ENCODE data around the gene MZF1.

Gene MZF1

DNA sequence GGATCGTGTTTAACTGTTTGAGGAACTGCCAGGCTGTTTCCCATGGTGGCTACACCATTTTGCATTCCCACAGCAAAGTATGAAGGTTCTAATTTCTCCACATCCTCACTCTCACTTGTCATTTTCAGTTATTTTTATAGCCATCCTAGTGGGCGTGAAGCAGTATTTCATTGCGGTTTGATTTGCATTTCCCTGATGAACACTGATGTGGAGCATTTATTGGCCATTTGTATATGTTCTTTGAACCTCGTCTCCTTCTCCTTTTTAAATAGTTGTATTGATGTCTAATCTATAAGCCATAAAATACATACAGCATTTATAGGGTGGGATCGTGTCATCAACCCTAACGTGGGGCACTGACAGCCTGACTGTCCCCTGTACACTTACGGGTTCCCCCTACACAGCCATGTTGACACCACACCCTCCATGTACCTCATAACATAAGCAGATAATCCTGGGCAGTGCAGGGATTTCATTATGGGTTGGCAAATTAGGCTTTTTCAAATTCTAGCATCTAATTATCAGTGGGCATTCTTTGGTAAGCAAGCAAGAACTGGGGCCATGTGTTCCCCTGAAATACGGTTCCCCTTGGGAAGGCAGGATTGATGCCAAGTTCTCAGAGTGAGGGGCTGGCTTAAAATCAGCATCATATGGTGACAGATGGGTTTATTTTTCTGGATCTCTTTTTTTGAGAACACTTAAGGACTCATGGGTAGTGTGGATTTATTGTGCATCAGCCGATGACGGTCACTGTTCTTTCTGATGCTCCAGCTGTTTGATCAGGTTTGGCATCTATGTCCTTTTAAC lies 41.9 kb downstream of the MZF1 start:
- Histone ChIP-seq H3K4me3 (ENCODE audit: insufficient read depth, low read length, poor library complexity, severe bottlenecking) (no peak overlapping the region), H3K36me3 (ENCODE audit: low read length) (no peaks in the 10 kb centered on the region), H3K4me2 (ENCODE audit: low read depth, low read length, poor library complexity, severe bottlenecking) (no peak overlapping the region), H3F3A (ENCODE audit: insufficient read depth) (no peaks in the 10 kb centered on the region), H3K9ac (ENCODE audit: low read length) (no peak overlapping the region), H3K27ac (ENCODE audit: low read depth, low read length) (no peak overlapping the region), H3K27me3 (ENCODE audit: low read length) (no peaks in the 10 kb centered on the region), H3K9me3 (ENCODE audit: insufficient read depth, low read length) (no peaks in the 10 kb centered on the region), H4K20me1 (ENCODE audit: low read depth, low read length) (no peaks in the 10 kb centered on the region), H3K9me2 (replicated peaks; ENCODE audit: insufficient read depth, low read length) (no peaks in the 10 kb centered on the region), H3K79me2 (ENCODE audit: insufficient read depth, low read length) (no peaks in the 10 kb centered on the region), H2AFZ (ENCODE audit: low read depth, low read length, severe bottlenecking) (no peak overlapping the region)
- TF ChIP-seq, protein P1, sequence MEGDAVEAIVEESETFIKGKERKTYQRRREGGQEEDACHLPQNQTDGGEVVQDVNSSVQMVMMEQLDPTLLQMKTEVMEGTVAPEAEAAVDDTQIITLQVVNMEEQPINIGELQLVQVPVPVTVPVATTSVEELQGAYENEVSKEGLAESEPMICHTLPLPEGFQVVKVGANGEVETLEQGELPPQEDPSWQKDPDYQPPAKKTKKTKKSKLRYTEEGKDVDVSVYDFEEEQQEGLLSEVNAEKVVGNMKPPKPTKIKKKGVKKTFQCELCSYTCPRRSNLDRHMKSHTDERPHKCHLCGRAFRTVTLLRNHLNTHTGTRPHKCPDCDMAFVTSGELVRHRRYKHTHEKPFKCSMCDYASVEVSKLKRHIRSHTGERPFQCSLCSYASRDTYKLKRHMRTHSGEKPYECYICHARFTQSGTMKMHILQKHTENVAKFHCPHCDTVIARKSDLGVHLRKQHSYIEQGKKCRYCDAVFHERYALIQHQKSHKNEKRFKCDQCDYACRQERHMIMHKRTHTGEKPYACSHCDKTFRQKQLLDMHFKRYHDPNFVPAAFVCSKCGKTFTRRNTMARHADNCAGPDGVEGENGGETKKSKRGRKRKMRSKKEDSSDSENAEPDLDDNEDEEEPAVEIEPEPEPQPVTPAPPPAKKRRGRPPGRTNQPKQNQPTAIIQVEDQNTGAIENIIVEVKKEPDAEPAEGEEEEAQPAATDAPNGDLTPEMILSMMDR (IDR thresholded peaks at IDR 0.05; ENCODE audit: insufficient read depth, low read length, poor library complexity, severe bottlenecking) = no peak
- TF ChIP-seq EZH2phosphoT487 (conservative IDR thresholded peaks at IDR 0.05; ENCODE audit: low read length) = no peak

DNA sequence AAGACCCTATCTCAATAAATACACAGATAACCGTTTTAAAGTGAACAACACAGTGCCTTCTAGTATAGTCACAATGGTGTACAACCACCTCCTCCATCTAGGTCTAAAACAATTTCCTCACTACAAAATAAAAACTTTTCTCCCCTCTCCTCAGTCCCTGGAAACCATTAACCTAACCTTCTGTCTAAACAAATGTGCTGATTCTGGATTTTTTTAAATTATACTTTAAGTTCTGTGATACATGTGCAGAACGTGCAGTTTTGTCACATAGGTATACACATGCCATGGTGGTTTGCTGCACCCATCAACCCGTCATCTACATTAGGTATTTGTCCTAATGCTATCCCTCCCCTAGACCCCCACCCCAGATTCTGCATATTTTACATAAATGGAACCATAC lies 43.7 kb downstream of the MZF1 start:
- H3F3A ChIP-seq (ENCODE audit: insufficient read depth) = no peaks in the 10 kb centered on the region
- TF ChIP-seq, protein P1 (IDR thresholded peaks at IDR 0.05; ENCODE audit: insufficient read depth, low read length, poor library complexity, severe bottlenecking) = no peak
- TF ChIP-seq EZH2phosphoT487 (conservative IDR thresholded peaks at IDR 0.05; ENCODE audit: low read length) = no peak
- H4K20me1 ChIP-seq (ENCODE audit: low read depth, low read length) = no peaks in the 10 kb centered on the region
- H3K9me2 ChIP-seq (replicated peaks; ENCODE audit: insufficient read depth, low read length) = no peaks in the 10 kb centered on the region
- no peaks in the 10 kb centered on the region for H3K27me3 ChIP-seq (ENCODE audit: low read length)
- no peak overlapping the region for H3K4me2 ChIP-seq (ENCODE audit: low read depth, low read length, poor library complexity, severe bottlenecking)
- H2AFZ ChIP-seq (ENCODE audit: low read depth, low read length, severe bottlenecking) = no peak overlapping the region
- H3K9me3 ChIP-seq (ENCODE audit: insufficient read depth, low read length) = no peaks in the 10 kb centered on the region
- H3K79me2 ChIP-seq (ENCODE audit: insufficient read depth, low read length) = no peaks in the 10 kb centered on the region
- no peak overlapping the region for H3K27ac ChIP-seq (ENCODE audit: low read depth, low read length)
- H3K4me3 ChIP-seq (ENCODE audit: insufficient read depth, low read length, poor library complexity, severe bottlenecking) = no peak overlapping the region
- no peaks in the 10 kb centered on the region for H3K36me3 ChIP-seq (ENCODE audit: low read length)
- H3K9ac ChIP-seq (ENCODE audit: low read length) = no peak overlapping the region

DNA sequence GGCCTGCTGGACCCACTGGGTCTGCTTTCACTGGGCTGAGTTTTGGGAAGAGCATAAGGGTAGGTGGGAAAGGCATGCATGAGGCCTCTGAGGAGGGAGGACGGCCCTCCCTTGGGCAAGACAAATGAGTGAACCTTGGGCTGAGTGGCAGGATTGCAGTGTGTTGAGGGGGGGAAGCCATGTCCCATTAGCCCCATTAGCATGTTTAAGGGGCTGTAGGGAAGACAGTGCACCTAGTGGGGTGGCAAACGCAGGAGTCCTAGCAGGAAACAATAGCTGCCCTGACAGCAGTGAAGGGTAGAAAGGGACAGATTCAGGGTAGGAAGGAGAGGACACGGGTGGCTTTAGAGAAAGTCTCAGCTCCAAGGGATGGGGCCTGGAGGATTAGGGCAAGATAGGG lies 50.4 kb downstream of the MZF1 start:
- Histone ChIP-seq H2AFZ (ENCODE audit: low read depth, low read length, severe bottlenecking) (no peak overlapping the region), H4K20me1 (ENCODE audit: low read depth, low read length) (no peaks in the 10 kb centered on the region), H3K9me3 (ENCODE audit: insufficient read depth, low read length) (no peaks in the 10 kb centered on the region), H3K27ac (ENCODE audit: low read depth, low read length) (no peak overlapping the region), H3F3A (ENCODE audit: insufficient read depth) (peaks cover 16% of the 10 kb centered on the region), H3K4me2 (ENCODE audit: low read depth, low read length, poor library complexity, severe bottlenecking) (no peak overlapping the region), H3K79me2 (ENCODE audit: insufficient read depth, low read length) (peaks cover 7% of the 10 kb centered on the region; the same call in 1 of the 2 replicates), H3K9ac (ENCODE audit: low read length) (no peak overlapping the region), H3K27me3 (ENCODE audit: low read length) (no peaks in the 10 kb centered on the region), H3K9me2 (replicated peaks; ENCODE audit: insufficient read depth, low read length) (no peaks in the 10 kb centered on the region), H3K36me3 (ENCODE audit: low read length) (no peaks in the 10 kb centered on the region), H3K4me3 (ENCODE audit: insufficient read depth, low read length, poor library complexity, severe bottlenecking) (no peak overlapping the region)
- TF ChIP-seq, protein P1 (IDR thresholded peaks at IDR 0.05; ENCODE audit: insufficient read depth, low read length, poor library complexity, severe bottlenecking) = no peak
- TF ChIP-seq EZH2phosphoT487 (conservative IDR thresholded peaks at IDR 0.05; ENCODE audit: low read length) = no peak
